ENCODE measurements around the gene TCF7L1.

- TF ChIP-seq E2F5 (CRISPR knock-in tag; IDR thresholded peaks at IDR 0.05) (no peak), PRPF4 (IDR thresholded peaks at IDR 0.05; ENCODE audit: insufficient read depth, low read depth, low read length, poor library complexity, severe bottlenecking) (no peak), SMARCA5 (IDR thresholded peaks at IDR 0.05) (no peak), STAG1 (CRISPR knock-in tag; IDR thresholded peaks at IDR 0.05; ENCODE audit: borderline replicate concordance) (no peak), HMGXB4 (CRISPR knock-in tag; IDR thresholded peaks at IDR 0.05) (no peak)
These were observed 93.6 kb downstream of the TCF7L1 start for GRCh38 chr2:85226783-85227182.

All from K562 (cell line).